SJCRH30 (cell line): ENCODE results near the gene ADAT2. TPM values are rescaled to one million over a fixed set of nuclear protein-coding genes. Genes with fewer than 3 reads are reported as not detected.

Source experiments
- DNase-seq, 2 experiments: peaks; one replicate each; pipeline ENCODE4 v3.0.0-alpha.2; 2015 to 2020
- H3K27ac ChIP-seq: fragments of 250-450 bp; sonication (Bioruptor Pico); 2 replicates; pipeline ENCODE4 v1.5.1; 2020; ENCODE audit warnings: mild to moderate bottlenecking, moderate library complexity
- H3K27me3 ChIP-seq: fragments of 250-450 bp; sonication (Bioruptor Pico); 2 replicates; pipeline ENCODE4 v1.5.1; 2020; ENCODE audit warnings: mild to moderate bottlenecking, moderate library complexity
- H3K36me3 ChIP-seq: fragments of 250-450 bp; sonication (Bioruptor Pico); 2 replicates; pipeline ENCODE4 v1.5.1; 2020; ENCODE audit warnings: mild to moderate bottlenecking, moderate library complexity
- H3K4me1 ChIP-seq: fragments of 250-450 bp; sonication (Bioruptor Pico); 2 replicates; pipeline ENCODE4 v1.5.1; 2020; ENCODE audit warnings: mild to moderate bottlenecking, moderate library complexity
- H3K4me3 ChIP-seq: fragments of 250-450 bp; sonication (Bioruptor Pico); 2 replicates; pipeline ENCODE4 v1.5.1; 2020; ENCODE audit warnings: mild to moderate bottlenecking, moderate library complexity
- H3K9me3 ChIP-seq: fragments of 250-450 bp; sonication (Bioruptor Pico); replicated peaks from 2 replicates; pipeline ENCODE4 v1.5.1; 2020; ENCODE audit warnings: mild to moderate bottlenecking, moderate library complexity
- total RNA-seq: library from RNA; depleted of rRNA; stranded (reverse); fragments of >200 nt; shearing (Covaris generic); gene quantifications from 2 replicates; pipeline ENCODE4 v1.2.3, GENCODE V29; 2014; rRNA removed

The ADAT2 gene
- total RNA-seq, 1 experiment from 2014 or later, result 11.1 TPM

DNA sequence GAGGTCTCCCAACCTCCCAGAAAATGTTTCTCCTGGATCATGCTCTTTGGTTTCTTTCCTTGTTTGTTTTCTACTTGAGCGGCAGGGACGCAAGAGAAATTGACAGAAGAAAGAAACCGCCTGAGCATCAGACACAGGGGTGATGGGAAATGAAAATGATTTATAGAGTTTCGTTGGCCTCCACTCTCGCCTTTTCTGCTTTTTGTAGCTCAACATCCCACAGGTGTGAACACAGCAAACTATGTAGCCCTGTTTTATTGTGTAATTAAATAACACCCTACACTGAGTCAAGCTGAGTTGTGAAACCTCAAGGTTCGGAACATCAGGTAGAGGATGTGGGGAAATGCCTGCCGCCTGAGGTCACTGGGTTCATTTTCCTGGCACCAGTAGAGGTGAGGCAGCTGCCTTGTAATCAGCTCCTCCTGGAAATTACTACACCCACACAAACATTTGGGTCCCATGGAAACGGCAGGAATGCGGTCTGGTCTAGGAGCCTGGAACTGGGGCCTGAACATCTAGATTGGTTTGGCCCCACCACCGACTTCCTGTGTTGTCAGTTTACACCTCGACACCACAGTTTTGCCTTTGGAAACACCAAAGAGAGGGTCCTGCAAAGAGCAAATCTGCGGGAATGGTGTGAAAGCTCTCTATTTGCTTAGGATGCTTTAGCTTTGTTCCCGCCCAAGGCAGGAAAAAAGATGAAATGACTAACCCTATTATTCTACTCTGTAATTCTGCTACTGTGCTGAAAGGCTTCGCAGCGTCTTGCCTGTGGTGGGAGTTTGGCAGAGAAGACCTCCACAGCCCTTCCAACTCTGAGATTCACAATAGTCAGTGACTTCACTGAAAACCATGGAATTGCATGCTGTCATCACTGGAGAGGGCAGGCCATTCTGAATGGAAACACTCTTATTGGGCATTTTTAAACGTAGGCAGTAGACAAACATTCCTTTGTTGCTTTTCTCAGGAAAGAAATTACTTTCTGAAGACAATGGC is 53.0 kb downstream of the ADAT2 start:
- H3K4me1 ChIP-seq, result peaks cover 13% of the 10 kb centered on the region
- DNase-seq, result peak; percentile 54 to 56
- H3K4me3 ChIP-seq, result no peak overlapping the region
- H3K27me3 ChIP-seq, result no peaks in the 10 kb centered on the region
- no peak overlapping the region for H3K27ac ChIP-seq
- no peaks in the 10 kb centered on the region for H3K36me3 ChIP-seq
- H3K9me3 ChIP-seq, result no peaks in the 10 kb centered on the region; the same call in 1 of the 2 replicates

DNA sequence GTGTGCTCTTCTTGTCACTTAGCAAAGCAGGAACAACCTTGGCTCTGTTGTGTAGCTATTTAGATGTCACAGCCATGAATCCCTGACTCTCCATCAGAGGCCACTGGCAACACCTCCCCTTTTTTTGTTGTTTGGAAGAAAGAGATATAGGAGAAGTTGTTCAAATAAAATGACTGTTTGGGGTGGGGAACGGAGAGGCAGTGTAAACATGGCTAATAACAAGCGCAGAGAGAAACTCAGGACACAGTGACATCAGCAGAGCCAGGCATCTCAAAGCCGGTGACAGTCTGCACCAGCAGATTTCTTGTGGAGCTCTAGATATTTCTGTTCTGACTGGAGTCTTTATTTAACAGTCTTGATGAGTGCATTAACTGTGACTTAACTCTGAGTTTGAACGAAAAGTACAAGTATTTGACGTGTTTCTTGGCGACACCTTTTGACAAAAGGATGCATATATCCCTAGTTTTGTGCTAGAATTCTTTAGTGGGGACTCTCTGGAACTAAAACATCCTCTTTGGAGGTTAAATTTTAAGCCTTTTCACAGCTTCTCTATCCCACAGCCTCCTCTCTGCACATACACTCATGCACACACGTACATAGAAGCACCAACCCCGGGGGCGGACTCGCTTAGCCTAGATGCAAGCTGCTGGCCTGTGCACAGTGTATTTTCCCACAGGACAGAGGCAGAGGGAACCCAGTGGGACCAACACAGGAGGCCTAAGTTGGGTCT is 53.8 kb downstream of the ADAT2 start:
- Histone ChIP-seq H3K36me3 (no peaks in the 10 kb centered on the region), H3K4me3 (no peak overlapping the region)
- no peak for DNase-seq

DNA sequence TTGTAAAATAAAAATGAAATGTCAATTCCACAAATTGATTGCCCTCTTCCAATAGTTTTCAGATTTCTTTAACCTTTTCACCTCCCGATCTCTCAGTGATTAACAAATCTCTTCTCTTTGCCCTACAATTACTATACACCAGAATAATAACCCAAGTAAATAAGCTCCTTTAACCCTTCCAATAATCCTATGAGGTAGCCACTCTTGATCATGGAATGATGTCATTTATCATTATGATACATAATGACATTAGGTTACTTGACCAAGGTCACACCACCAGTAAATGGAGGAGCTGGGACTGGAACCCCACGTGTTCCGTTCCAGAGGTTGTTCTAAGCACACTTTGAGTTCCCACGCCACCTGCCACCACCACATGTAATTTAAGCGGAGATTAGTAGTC is 54.8 kb downstream of the ADAT2 start:
- H3K4me1 ChIP-seq, result peaks cover 20% of the 10 kb centered on the region
- no peaks in the 10 kb centered on the region; the same call in 1 of the 2 replicates for H3K9me3 ChIP-seq
- no peak for DNase-seq
- no peaks in the 10 kb centered on the region for H3K36me3 ChIP-seq
- H3K4me3 ChIP-seq, result no peak overlapping the region
- no peak overlapping the region for H3K27ac ChIP-seq
- no peaks in the 10 kb centered on the region for H3K27me3 ChIP-seq

More for the DNA sequence above, 53.8 kb downstream of the ADAT2 start:
- Histone ChIP-seq H3K9me3 (no peaks in the 10 kb centered on the region; the same call in 1 of the 2 replicates), H3K27me3 (no peaks in the 10 kb centered on the region), H3K27ac (no peak overlapping the region), H3K4me1 (peaks cover 13% of the 10 kb centered on the region)

DNA sequence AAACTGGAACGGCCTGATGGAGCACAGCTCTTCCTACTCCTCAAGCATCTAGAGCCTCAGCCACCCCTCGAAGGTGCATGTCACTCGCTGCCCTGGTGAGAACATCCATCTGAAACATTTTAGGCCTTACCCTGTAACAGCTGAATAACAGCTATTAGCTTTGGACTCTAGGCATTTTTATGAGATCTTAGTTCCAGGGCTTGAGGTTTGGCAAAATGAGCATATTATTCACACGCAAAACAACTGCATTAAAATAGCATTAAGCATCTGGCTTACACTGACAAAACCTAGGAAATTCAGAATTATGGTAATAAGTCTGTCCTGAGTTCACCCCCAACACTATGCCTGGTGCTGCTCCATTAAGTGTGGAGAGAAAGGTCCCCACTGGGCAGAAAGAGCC is 56.1 kb downstream of the ADAT2 start:
- DNase-seq, result no peak
- peaks cover 22% of the 10 kb centered on the region for H3K4me1 ChIP-seq
- no peaks in the 10 kb centered on the region for H3K27me3 ChIP-seq
- H3K9me3 ChIP-seq, result no peaks in the 10 kb centered on the region; the same call in 1 of the 2 replicates
- no peak overlapping the region for H3K27ac ChIP-seq
- no peaks in the 10 kb centered on the region for H3K36me3 ChIP-seq
- H3K4me3 ChIP-seq, result no peak overlapping the region

DNA sequence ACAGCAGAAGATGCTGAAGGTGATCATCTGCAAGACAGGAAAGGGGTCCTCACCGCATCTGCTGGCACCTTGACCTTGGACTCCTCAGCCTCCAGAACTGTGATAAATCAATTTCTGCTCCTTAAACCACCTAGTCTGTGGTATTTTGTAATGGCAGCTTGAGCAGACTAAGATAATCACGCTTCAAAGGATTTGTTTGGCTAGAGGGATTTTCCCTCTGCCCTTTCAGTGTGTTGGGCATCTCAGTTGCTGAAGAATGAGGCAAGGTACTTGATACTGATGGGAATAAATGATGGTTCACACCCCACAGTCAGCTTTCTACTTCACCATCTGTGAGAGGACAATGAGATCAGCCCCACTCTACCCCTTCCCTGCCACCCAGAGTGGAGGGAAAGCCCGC is 60.2 kb downstream of the ADAT2 start:
- Histone ChIP-seq H3K4me1 (peaks cover 9% of the 10 kb centered on the region; the same call in 1 of the 2 replicates), H3K9me3 (no peaks in the 10 kb centered on the region; the same call in 1 of the 2 replicates), H3K27ac (no peak overlapping the region), H3K36me3 (no peaks in the 10 kb centered on the region), H3K4me3 (no peak overlapping the region), H3K27me3 (no peaks in the 10 kb centered on the region)
- no peak for DNase-seq

DNA sequence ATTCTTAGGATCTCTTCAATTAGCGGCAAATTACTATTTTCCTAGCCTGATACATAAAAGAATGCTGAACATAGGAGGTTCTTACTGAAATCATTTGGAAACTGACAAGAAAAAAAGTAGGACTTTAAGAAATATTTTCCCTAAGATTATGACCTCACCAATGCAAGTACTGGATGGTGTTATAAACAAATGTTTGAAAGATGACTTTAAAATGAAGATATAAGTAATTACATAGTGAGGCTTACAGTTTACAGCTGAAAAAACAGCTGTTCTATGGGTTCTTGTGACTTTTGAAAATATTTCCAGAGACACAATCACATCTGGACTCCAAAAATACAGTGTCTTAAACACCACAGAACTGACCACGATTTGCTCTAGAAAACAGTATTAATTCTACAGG is 64.9 kb downstream of the ADAT2 start:
- no peak for DNase-seq
- Histone ChIP-seq H3K4me3 (no peak overlapping the region), H3K36me3 (no peaks in the 10 kb centered on the region), H3K9me3 (no peaks in the 10 kb centered on the region), H3K27me3 (no peaks in the 10 kb centered on the region), H3K4me1 (0 out of 2 replicates have a peak, but pooled peaks cover 1% of the 10 kb centered on the region), H3K27ac (no peak overlapping the region)

DNA sequence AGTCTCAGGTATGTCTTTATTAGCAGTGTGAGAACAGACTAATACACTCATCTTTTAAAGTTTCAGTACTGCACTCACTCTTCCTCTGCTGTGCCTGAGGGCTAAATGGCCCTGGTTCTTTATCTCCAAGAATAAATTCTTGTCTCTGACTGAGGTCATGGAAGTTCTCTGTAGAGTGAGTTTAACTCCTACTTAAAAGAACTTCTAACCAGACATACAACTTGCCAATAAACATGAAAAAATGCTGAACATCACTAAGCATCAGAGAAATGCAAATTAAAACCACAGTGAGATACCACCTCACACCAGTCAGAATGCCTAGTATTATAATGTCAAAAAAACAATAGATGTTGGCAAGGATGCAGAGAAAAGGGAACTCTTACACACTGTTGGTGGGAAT is 73.6 kb downstream of the ADAT2 start:
- Histone ChIP-seq H3K4me3 (no peak overlapping the region), H3K4me1 (no peaks in the 10 kb centered on the region), H3K9me3 (no peaks in the 10 kb centered on the region; the same call in 1 of the 2 replicates), H3K27me3 (no peaks in the 10 kb centered on the region), H3K36me3 (no peaks in the 10 kb centered on the region), H3K27ac (no peak overlapping the region)
- DNase-seq, result no peak

DNA sequence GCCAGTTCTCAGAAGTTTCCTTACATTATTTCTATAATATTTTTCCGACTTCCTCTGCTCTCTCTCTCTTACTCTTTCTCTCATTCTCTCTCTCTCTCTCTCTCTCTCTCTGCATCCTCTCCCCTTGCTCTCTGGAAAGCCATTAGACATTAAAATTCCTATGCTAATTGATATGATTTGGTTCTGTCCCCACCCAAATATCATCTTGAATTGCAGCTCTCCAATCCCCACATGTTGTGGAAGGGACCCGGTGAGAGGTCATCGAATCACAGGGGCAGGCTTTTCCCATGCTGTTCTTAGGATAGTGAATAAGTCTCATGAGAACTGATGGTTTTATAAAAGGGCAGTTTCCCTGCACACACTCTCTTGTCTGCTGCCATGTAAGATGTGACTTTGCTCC is 74.1 kb downstream of the ADAT2 start:
- Histone ChIP-seq H3K27me3 (no peaks in the 10 kb centered on the region), H3K9me3 (no peaks in the 10 kb centered on the region; the same call in 1 of the 2 replicates), H3K27ac (no peak overlapping the region), H3K36me3 (no peaks in the 10 kb centered on the region), H3K4me3 (no peak overlapping the region), H3K4me1 (no peaks in the 10 kb centered on the region)
- DNase-seq, result no peak

DNA sequence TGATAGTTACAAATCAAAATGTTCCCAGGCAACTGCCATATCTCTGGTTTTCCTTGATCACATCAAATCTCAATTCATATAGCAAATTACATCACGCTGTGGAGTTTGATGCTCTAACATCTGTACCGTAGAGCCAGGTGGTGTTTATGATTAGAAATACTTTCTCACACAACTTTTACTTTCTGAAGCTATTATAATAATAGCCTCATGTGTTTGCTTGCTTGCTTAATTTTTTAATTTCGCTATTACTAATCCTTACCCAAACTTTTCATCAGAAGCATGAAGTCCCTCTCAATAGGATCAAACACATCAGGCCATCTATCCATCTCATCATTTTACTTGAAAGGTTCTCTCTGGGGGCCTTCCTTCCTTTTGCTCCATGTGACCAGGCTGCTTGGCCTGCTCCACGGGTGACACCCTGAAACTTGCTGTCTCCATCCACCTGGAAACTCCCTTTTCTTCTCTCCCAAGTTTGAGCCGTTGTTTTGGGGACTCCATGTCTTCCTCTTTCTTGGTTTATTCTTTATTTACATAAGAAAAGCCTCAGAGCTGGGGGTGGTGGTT is 75.4 kb downstream of the ADAT2 start:
- DNase-seq, result no peak
- Histone ChIP-seq H3K4me3 (no peak overlapping the region), H3K27me3 (no peaks in the 10 kb centered on the region), H3K4me1 (no peaks in the 10 kb centered on the region), H3K36me3 (no peaks in the 10 kb centered on the region), H3K9me3 (no peaks in the 10 kb centered on the region; the same call in 1 of the 2 replicates), H3K27ac (no peak overlapping the region)

DNA sequence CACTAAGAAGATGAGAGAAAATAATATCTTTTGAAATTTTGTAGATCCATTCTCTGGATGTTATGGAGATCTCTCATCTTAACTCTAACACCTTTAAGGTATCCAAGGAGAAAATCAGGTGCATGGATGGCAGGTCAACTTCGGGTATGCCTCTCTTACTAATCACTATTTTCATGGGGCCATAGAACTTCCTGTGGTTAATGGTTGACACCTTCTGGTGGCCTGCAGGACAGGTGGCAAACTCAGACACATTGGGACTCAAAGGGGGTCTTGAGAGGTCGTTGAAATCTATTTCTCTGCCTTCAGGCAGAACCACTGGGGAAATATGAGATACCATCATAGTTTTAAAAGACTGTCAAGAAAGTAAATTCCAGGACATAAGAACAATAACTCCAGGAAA is 76.5 kb downstream of the ADAT2 start:
- Histone ChIP-seq H3K4me3 (no peak overlapping the region), H3K9me3 (no peaks in the 10 kb centered on the region; the same call in 1 of the 2 replicates), H3K36me3 (no peaks in the 10 kb centered on the region), H3K4me1 (no peaks in the 10 kb centered on the region), H3K27ac (no peak overlapping the region), H3K27me3 (no peaks in the 10 kb centered on the region)
- DNase-seq, result no peak

Other genes with a start within 250 kb of the ADAT2 start
- gene PEX3, start 110 bp upstream of the ADAT2 start, total RNA-seq, result 21.6 and 23.4 TPM in 2 replicates
- gene FUCA2, start 61.0 kb upstream of the ADAT2 start, total RNA-seq, result 38.4 and 40.3 TPM in 2 replicates
- gene PHACTR2, start 227.3 kb upstream of the ADAT2 start, total RNA-seq, result 57.1 and 63.7 TPM in 2 replicates